A549 (cell line): ENCODE data around the gene FAM241B.

ENCODE experiments used
- CTCF ChIP-seq: fragments of >200 bp; sonication (Bioruptor Twin); formaldehyde crosslinking; IDR thresholded peaks from 3 replicates; pipeline ENCODE4 v1.5.1; 2016
- JUNB ChIP-seq: fragments of >200 bp; sonication (Bioruptor Twin); formaldehyde crosslinking; IDR thresholded peaks from 2 replicates; pipeline ENCODE4 v1.6.1; 2016
- KDM1A ChIP-seq: fragments of 200-600 bp; sonication (generic); IDR thresholded peaks from 2 replicates; pipeline ENCODE4 v1.6.1; 2016; ENCODE audit warnings: low read depth, mild to moderate bottlenecking
- POLR2A ChIP-seq: IDR thresholded peaks from 2 replicates; pipeline ENCODE4 v1.6.1; 2012; ENCODE audit warnings: mild to moderate bottlenecking, low read length
- SREBF2 ChIP-seq: fragments of 450-650 bp; IDR thresholded peaks from 2 replicates; pipeline ENCODE4 v1.6.1; 2014; ENCODE audit warnings: mild to moderate bottlenecking, moderate library complexity

GRCh38 chr10:69652857-69653199 lies 22.8 kb downstream of the FAM241B start:
- no peak for TF ChIP-seq CTCF
- TF ChIP-seq POLR2A = no peak
- TF ChIP-seq JUNB = no peak
- no peak for TF ChIP-seq SREBF2
- no peak for TF ChIP-seq KDM1A
